Activated T-cell treated with anti-CD3 and anti-CD28 coated beads, Interleukin-2, amount 50 U/mL, for 48 hours (primary cell): ENCODE data around the gene PCDHA5.
A peak's percentile ranks its signal among the peaks of the same experiment; 100 is the strongest.
"Not testable (repeated sequence)": the region's sequence is repeated elsewhere in the genome, so short reads cannot be mapped to it uniquely, and the experiment has no call there.

Experiments used
- DNase-seq, 2 experiments: peaks; one replicate each; pipeline ENCODE4 v3.0.0-alpha.2; 2020

Gene PCDHA5

DNA sequence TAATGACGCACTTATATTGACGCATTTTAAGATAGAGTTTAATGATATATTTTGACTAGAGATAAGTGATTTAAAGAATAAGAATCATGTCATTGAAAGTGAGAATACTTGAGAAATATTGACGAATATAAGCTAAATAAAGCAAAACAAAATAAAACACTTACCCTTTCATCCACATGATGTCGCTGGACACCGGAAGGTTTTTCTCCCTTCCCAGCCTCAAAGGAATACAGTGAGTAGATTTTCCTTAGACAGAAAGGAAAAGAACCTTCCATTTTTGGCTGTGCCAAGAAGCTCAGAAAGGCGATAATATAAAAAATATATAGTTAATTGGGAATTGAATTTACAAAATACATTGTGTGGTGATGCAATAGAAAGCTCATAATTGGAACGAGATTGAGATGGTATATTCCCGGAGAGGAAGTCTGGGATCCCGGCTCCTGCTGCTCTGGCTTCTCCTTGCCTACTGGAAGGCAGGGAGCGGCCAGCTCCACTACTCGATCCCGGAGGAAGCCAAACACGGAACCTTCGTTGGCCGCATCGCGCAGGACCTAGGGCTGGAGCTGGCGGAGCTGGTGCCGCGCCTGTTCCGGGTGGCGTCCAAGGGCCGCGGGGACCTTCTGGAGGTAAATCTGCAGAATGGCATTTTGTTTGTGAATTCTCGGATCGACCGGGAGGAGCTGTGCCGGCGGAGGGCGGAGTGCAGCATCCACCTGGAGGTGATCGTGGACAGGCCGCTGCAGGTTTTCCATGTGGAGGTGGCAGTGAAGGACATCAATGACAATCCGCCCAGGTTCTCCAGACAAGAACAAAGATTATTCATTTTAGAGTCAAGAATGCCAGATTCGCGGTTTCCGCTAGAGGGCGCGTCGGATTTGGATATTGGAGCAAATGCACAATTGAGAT lies at the start of gene PCDHA5:
PCDHA5 (plus strand) TSS at position 239 of the 906 bp plus-strand sequence.
- DNase-seq = peak; percentile 55 to 67

DNA sequence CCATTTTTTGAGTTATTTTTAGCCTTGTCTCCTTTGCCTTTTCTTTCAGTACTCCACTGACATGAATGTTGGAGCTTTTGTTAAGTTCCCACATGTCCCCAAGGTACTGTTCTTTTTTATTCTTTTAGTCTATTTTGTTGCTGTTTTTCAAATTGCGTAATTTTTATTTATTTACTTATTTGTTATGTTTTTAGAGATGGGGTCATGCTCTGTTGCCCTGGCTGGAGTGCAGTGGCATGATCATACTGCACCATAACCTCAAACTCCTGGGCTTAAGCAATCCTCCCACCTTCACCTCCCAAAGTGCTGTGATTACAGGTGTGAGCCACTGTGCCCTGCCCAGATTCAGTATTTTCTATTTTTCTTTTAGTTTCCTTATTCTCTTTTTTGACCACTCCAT lies 40.9 kb upstream of the PCDHA5 start:
- no peak for DNase-seq

DNA sequence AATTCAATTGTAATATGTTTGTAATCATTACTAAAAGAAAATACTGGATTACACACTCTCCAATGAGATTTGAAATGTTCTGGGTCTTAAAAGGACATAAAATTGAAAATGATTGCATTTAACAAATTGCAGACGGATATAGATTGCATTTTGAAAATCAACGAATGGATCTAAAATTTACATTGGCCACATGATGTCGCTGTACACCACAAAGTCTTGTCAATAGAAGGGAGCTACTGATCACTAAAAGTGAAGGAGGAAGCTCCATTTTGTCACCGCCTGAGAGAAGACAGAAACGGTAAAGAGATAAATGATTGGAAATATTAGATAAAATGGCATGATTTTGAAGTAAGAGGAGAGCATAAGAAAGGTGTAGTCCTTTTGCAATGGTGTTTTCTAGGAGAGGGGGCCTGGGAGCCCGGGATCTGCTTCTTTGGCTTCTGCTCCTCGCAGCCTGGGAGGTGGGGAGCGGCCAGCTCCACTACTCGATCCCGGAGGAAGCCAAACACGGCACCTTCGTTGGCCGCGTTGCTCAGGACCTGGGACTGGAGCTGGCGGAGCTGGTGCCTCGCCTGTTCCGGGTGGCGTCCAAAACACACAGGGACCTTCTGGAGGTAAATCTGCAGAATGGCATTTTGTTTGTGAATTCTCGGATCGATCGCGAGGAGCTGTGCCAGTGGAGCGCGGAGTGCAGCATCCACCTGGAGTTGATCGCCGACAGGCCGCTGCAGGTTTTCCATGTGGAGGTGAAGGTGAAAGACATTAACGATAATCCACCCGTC lies 35.3 kb upstream of the PCDHA5 start, which contains the start of gene PCDHA1:
PCDHA1 (plus strand) TSS at position 236 of the 782 bp plus-strand sequence.
- DNase-seq = no peak

DNA sequence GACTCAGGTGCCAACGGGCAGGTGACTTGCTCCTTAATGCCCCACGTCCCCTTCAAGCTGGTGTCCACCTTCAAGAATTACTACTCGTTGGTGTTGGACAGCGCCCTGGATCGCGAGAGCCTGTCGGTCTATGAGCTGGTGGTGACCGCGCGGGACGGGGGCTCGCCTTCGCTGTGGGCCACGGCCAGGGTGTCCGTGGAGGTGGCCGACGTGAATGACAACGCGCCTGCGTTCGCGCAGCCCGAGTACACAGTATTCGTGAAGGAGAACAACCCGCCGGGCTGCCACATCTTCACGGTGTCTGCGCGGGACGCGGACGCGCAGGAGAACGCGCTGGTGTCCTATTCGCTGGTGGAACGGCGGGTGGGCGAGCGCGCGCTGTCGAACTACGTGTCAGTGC lies 34.0 kb upstream of the PCDHA5 start:
- DNase-seq = not testable (repeated sequence)

DNA sequence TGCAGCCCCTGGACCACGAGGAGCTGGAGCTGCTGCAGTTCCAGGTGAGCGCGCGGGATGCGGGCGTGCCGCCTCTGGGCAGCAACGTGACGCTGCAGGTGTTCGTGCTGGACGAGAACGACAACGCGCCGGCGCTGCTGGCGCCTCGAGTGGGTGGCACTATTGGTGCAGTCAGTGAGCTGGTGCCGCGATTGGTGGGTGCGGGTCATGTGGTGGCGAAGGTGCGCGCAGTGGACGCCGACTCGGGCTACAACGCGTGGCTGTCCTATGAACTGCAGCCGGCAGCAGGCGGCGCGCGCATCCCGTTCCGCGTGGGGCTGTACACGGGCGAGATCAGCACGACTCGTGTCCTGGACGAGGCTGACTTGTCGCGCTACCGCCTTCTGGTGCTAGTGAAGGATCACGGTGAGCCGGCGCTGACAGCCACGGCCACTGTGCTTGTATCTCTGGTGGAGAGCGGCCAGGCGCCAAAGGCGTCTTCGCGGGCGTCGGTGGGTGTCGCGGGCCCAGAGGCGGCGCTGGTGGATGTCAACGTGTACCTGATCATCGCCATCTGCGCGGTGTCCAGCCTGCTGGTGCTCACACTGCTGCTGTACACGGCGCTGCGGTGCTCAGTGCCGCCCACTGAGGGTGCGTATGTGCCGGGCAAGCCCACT lies 33.4 kb upstream of the PCDHA5 start:
- not testable (repeated sequence) for DNase-seq

DNA sequence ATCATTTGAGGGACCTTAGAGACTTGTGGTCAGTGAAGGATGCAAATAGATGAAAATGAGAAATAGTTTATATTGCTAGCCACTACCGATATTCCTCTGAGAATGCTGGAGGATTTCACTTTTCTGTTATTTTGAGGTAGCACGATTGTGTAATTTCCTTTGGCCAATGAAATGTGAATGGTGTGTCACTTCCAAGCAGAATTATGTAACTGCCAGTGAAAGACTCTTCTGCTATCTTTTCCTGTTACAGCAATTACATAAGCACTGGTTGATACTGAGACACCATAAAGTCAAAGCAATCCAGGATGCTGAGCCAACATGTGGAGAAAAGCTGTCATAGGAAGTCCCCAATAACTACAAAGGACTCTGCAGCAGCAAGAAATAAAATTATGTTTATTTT lies 30.3 kb upstream of the PCDHA5 start:
- DNase-seq = no peak

DNA sequence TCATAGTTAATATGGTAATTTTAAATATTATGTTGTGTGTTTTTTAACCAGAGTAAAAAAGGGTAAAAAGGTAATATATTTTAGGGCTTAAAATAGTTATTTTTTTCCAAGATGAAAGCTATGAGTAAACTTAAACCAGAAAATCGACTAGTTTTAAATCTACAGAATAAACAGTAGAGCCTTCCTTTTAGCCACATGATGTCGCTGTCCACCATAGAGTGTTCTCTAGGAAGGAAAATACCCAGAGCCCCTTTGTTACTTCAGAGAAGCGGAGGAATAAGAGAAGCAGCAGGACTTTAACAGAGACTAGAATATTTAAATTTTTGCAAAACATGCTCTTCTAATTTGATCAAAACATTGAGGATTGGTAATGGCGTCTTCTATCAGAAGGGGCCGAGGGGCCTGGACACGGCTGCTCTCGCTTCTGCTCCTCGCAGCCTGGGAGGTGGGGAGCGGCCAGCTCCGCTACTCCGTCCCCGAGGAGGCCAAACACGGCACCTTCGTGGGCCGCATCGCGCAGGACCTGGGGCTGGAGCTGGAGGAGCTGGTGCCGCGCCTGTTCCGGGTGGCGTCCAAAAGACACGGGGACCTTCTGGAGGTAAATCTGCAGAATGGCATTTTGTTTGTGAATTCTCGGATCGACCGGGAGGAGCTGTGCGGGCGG lies 26.7 kb upstream of the PCDHA5 start, which contains the start of gene PCDHA2:
PCDHA2 (plus strand) TSS at position 258 of the 664 bp plus-strand sequence.
- DNase-seq = no peak

DNA sequence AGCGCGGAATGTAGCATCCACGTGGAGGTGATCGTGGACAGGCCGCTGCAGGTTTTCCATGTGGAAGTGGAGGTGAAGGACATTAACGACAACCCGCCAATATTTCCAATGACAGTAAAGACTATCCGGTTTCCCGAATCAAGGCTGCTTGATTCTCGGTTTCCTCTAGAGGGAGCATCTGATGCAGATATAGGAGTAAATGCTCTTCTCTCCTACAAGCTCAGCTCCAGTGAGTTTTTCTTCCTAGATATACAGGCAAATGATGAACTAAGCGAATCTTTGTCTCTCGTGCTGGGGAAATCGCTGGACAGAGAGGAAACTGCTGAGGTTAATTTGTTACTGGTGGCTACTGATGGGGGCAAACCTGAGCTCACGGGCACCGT lies 26.2 kb upstream of the PCDHA5 start:
- no peak for DNase-seq

DNA sequence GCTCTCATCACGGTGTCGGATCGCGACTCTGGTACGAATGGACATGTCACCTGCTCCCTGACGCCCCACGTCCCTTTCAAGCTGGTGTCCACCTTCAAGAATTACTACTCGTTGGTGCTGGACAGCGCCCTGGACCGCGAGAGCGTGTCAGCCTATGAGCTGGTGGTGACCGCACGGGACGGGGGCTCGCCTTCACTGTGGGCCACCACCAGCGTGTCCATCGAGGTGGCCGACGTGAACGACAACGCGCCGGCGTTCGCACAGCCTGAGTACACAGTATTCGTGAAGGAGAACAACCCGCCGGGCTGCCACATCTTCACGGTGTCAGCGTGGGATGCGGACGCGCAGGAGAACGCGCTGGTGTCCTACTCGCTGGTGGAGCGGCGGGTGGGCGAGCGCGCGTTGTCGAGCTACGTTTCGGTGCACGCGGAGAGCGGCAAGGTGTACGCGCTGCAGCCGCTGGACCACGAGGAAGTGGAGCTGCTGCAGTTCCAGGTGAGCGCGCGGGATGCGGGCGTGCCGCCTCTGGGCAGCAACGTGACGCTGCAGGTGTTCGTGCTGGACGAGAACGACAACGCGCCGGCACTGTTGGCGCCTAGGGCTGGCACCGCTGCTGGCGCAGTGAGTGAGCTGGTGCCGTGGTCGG lies 25.2 kb upstream of the PCDHA5 start:
- not testable (repeated sequence) for DNase-seq

DNA sequence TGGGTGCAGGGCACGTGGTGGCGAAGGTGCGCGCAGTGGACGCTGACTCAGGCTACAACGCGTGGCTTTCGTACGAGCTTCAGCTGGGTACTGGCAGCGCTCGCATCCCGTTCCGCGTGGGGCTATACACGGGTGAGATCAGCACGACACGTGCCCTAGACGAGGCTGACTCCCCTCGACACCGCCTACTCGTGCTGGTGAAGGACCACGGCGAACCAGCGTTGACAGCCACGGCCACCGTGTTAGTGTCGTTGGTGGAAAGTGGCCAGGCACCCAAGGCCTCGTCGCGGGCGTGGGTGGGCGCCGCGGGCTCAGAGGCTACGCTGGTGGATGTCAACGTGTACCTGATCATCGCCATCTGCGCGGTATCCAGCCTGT lies 24.7 kb upstream of the PCDHA5 start:
- DNase-seq = no peak

DNA sequence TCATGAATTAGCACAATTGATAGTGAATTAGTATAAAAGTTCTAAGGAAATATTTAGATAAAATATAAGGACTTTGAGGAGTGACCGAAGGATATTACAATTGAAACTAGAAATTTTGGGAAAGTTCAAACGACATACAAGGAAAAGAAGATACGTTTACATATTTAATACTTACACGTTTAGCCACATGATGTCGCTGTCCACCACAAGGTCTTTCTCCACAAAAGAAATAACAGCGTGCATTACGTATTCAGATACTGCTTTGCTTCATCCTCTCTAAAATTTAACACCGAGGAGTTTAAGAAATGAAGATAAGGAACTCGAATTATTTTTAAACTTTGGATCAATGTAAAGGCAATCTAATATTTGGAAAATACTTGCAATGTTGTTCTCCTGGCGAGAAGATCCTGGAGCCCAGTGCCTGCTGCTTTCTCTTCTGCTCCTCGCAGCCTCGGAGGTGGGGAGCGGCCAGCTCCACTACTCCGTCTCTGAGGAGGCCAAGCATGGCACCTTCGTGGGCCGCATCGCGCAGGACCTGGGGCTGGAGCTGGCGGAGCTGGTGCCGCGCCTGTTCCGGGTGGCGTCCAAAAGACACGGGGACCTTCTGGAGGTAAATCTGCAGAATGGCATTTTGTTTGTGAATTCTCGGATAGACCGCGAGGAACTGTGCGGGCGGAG lies 20.5 kb upstream of the PCDHA5 start, which contains the start of gene PCDHA3:
PCDHA3 (plus strand) TSS at position 242 of the 678 bp plus-strand sequence.
- no peak for DNase-seq

DNA sequence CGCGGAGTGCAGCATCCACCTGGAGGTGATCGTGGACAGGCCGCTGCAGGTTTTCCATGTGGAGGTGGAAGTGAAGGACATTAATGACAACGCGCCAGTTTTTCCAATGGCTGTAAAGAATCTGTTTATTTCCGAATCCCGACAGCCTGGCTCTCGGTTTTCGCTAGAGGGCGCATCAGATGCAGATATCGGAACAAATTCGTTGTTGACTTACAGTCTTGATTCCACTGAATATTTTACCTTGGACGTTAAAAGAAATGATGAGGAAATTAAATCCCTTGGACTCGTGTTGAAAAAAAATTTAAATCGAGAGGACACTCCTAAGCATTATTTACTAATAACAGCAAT lies 19.9 kb upstream of the PCDHA5 start:
- DNase-seq = no peak

DNA sequence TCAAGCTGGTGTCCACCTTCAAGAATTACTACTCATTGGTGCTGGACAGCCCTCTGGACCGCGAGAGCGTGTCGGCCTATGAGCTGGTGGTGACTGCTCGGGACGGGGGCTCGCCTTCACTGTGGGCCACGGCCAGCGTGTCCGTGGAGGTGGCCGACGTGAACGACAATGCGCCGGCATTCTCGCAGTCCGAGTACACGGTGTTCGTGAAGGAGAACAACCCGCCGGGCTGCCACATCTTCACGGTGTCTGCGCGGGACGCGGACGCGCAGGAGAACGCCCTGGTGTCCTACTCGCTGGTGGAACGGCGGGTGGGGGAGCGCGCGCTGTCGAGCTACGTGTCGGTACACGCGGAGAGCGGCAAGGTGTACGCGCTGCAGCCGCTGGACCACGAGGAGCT lies 19.0 kb upstream of the PCDHA5 start:
- DNase-seq = not testable (repeated sequence)

DNA sequence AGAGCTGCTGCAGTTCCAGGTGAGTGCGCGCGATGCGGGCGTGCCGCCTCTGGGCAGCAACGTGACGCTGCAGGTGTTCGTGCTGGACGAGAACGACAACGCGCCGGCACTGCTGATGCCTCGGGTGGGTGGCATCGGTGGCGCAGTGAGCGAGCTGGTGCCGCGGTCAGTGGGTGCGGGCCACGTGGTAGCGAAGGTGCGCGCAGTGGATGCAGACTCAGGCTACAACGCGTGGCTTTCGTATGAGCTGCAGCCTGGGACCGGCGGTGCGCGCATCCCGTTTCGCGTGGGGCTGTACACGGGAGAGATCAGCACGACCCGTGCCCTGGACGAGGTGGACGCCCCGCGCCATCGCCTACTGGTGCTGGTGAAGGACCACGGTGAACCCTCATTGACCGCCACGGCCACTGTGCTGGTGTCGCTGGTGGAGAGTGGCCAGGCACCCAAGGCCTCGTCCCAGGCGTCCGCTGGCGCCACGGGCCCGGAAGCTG lies 18.6 kb upstream of the PCDHA5 start:
- DNase-seq = no peak

DNA sequence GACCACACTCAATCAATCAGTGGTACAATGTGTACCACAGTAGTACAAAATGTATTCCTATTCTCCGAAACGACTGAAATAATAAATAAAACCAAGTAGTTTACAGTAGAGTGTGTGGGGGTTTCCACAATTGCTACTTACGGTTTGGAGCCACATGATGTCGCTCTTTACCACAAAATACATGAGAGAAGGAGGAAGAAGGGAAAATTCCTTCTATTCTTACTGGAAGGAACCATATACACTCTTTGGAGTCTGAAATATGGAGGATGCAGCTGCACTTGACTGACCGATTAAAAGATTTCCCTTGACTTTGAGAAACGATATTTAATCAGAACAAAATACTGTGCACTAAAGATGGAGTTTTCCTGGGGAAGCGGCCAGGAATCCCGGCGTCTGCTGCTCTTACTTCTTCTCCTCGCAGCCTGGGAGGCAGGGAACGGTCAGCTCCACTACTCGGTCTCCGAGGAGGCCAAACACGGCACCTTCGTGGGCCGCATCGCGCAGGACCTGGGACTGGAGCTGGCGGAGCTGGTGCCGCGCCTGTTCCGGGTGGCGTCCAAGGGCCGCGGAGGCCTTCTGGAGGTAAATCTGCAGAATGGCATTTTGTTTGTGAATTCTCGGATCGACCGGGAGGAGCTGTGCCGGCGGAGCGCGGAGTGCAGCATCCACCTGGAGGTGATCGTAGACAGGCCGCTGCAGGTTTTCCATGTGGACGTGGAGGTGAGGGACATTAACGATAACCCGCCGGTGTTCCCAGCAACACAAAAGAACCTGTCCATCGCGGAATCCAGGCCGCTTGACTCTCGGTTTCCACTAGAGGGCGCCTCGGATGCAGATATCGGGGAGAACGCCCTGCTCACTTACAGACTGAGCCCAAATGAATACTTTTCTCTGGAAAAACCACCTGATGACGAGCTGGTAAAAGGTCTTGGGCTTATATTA lies 14.3 kb upstream of the PCDHA5 start, which contains the start of gene PCDHA4:
PCDHA4 (plus strand) TSS at position 235 of the 942 bp plus-strand sequence.
- peak; percentile 48 to 54 for DNase-seq

DNA sequence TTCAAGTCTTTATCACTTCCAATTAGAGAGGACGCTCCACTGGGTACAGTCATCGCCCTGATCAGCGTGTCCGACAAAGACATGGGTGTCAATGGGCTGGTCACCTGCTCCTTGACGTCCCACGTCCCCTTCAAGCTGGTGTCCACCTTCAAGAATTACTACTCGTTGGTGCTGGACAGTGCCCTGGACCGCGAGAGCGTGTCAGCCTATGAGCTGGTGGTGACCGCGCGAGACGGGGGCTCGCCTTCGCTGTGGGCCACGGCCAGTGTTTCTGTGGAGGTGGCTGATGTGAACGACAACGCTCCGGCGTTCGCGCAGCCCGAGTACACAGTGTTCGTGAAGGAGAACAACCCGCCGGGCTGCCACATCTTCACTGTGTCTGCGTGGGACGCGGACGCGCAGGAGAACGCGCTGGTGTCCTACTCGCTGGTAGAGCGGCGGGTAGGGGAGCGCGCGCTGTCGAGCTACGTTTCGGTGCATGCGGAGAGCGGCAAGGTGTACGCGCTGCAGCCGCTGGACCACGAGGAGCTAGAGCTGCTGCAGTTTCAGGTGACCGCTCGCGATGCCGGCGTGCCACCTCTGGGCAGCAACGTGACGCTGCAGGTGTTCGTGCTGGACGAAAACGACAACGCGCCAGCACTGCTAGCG lies 13.0 kb upstream of the PCDHA5 start:
- not testable (repeated sequence) for DNase-seq

DNA sequence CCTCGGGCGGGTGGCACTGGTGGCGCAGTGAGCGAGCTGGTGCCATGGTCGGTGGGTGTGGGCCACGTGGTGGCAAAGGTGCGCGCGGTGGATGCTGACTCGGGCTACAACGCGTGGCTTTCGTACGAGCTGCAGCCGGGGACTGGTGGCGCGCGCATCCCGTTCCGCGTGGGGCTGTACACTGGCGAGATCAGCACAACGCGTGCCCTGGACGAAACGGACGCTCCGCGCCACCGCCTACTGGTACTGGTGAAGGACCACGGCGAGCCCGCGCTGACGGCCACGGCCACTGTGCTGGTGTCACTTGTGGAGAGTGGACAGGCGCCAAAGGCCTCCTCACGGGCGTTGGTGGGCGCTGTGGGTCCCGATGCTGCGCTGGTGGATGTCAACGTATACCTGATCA lies 12.5 kb upstream of the PCDHA5 start:
- no peak for DNase-seq

DNA sequence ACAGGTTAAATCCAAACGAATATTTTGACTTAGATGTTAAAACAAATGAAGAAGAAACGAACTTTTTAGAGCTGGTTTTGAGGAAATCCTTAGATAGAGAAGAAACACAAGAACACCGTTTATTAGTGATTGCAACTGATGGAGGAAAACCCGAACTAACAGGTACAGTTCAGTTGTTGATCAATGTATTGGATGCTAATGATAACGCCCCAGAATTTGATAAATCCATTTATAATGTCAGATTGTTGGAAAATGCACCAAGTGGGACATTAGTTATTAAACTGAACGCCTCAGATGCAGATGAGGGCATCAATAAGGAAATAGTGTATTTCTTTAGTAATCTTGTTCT lies 842 bp downstream of the PCDHA5 start:
- DNase-seq = no peak

DNA sequence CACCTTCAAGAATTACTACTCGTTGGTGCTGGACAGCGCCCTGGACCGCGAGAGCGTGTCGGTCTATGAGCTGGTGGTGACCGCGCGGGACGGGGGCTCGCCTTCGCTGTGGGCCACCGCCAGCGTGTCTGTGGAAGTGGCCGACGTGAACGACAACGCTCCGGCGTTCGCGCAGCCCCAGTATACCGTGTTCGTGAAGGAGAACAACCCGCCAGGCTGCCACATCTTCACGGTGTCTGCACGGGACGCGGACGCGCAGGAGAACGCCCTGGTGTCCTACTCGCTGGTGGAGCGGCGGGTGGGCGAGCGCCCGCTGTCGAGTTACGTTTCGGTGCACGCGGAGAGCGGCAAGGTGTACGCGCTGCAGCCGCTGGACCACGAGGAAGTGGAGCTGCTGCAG lies 1.6 kb downstream of the PCDHA5 start:
- not testable (repeated sequence) for DNase-seq

DNA sequence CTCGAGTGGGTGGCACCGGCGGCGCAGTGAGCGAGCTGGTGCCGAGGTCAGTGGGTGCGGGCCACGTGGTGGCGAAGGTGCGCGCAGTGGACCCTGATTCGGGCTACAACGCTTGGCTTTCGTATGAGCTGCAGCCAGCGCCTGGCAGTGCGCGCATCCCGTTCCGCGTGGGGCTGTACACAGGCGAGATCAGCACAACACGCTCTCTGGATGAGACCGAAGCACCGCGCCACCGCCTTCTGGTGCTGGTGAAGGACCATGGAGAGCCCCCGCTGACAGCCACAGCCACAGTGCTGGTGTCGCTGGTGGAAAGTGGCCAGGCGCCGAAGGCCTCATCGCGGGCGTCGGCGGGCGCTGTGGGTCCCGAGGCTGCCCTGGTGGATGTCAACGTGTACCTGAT lies 2.1 kb downstream of the PCDHA5 start:
- no peak for DNase-seq
